GM23338 (cell line): Measurements from ENCODE around the gene NRXN2. TPM values are rescaled to one million over a fixed set of nuclear protein-coding genes. Genes with fewer than 3 reads are reported as not detected.
A peak's percentile ranks its signal among the peaks of the same experiment; 100 is the strongest.

Experiments
- ATAC-seq: fragments of 200-7000 bp; cut with Tn5 transposase; 3 replicates; pipeline ENCODE4 v1.9.1; 2020
- DNase-seq: peaks from one replicate; pipeline ENCODE4 v3.0.0-alpha.2; 2015; ENCODE audit warnings: low spot score
- H2AFZ ChIP-seq: fragments of 200-600 bp; sonication (generic); 2 replicates; pipeline ENCODE4 v1.8.0; 2016; ENCODE audit warnings: antibody characterized with exemption, mild to moderate bottlenecking, moderate library complexity
- H3F3A ChIP-seq: fragments of 200-600 bp; sonication (generic); replicated peaks from 2 replicates; pipeline ENCODE4 v1.8.0; 2017; ENCODE audit warnings: antibody characterized with exemption, mixed run types, low read depth
- H3K27ac ChIP-seq: fragments of 200-600 bp; sonication (generic); 2 replicates; pipeline ENCODE4 v1.6.1; 2016; ENCODE audit warnings: low read depth
- H3K27me3 ChIP-seq: fragments of 200-600 bp; sonication (generic); 2 replicates; pipeline ENCODE4 v1.8.0; 2016; ENCODE audit warnings: mild to moderate bottlenecking, mixed run types, moderate library complexity; ENCODE audit not compliant: insufficient read depth
- H3K36me3 ChIP-seq: fragments of 200-600 bp; sonication (generic); 2 replicates; pipeline ENCODE4 v1.8.0; 2016; ENCODE audit warnings: mild to moderate bottlenecking; ENCODE audit not compliant: insufficient read depth
- H3K4me1 ChIP-seq: fragments of 200-600 bp; sonication (generic); 2 replicates; pipeline ENCODE4 v1.8.0; 2016; ENCODE audit warnings: mild to moderate bottlenecking, moderate library complexity; ENCODE audit not compliant: insufficient read depth
- H3K4me2 ChIP-seq: fragments of 200-600 bp; sonication (generic); 2 replicates; pipeline ENCODE4 v1.7.1; 2017; ENCODE audit warnings: mixed run types
- H3K4me3 ChIP-seq: fragments of 200-600 bp; sonication (generic); 2 replicates; pipeline ENCODE4 v1.6.1; 2016; ENCODE audit warnings: mixed run types
- H3K79me2 ChIP-seq: fragments of 200-600 bp; sonication (generic); replicated peaks from 2 replicates; pipeline ENCODE4 v1.8.0; 2017; ENCODE audit warnings: mild to moderate bottlenecking; ENCODE audit not compliant: insufficient read depth
- H3K9me2 ChIP-seq: fragments of 200-600 bp; sonication (generic); 2 replicates; pipeline ENCODE4 v1.8.0; 2017; ENCODE audit not compliant: insufficient read depth
- H4K20me1 ChIP-seq: fragments of 200-600 bp; sonication (generic); replicated peaks from 2 replicates; pipeline ENCODE4 v1.8.0; 2017; ENCODE audit warnings: mild to moderate bottlenecking; ENCODE audit not compliant: insufficient read depth
- H3K27ac Mint-ChIP-seq: 2 replicates; pipeline ENCODE4 v1.8.0; 2020; ENCODE audit warnings: inconsistent platforms, mild to moderate bottlenecking, moderate library complexity, mixed read lengths
- H3K27me3 Mint-ChIP-seq: 3 replicates; pipeline ENCODE4 v1.8.0; 2022; ENCODE audit warnings: low read depth, mild to moderate bottlenecking, moderate library complexity, mixed read lengths, inconsistent platforms; ENCODE audit not compliant: insufficient read depth, poor library complexity
- H3K36me3 Mint-ChIP-seq: 3 replicates; pipeline ENCODE4 v1.8.0; 2021; ENCODE audit warnings: low read depth, mild to moderate bottlenecking, inconsistent platforms, moderate library complexity, mixed read lengths
- H3K4me1 Mint-ChIP-seq: 3 replicates; pipeline ENCODE4 v1.8.0; 2020; ENCODE audit warnings: mild to moderate bottlenecking, inconsistent platforms, mixed read lengths
- H3K4me3 Mint-ChIP-seq: 3 replicates; pipeline ENCODE4 v1.8.0; 2021; ENCODE audit warnings: moderate library complexity, mild to moderate bottlenecking, inconsistent platforms, mixed read lengths
- H3K9me3 Mint-ChIP-seq: 3 replicates; pipeline ENCODE4 v1.8.0; 2020; ENCODE audit warnings: moderate library complexity, mild to moderate bottlenecking, inconsistent platforms, mixed read lengths
- CREB1 ChIP-seq: fragments of 250-450 bp; sonication (Bioruptor Pico); IDR thresholded peaks from 2 replicates; pipeline ENCODE4 v1.5.0; 2020; ENCODE audit warnings: low read depth, mild to moderate bottlenecking, moderate library complexity
- EZH2 ChIP-seq: fragments of 200-600 bp; sonication (generic); IDR thresholded peaks from one replicate; pipeline ENCODE4 v1.8.0; 2017; ENCODE audit warnings: antibody characterized with exemption, mild to moderate bottlenecking, low read depth; ENCODE audit not compliant: unreplicated experiment
- EZH2phosphoT487 ChIP-seq: fragments of 200-600 bp; sonication (generic); IDR thresholded peaks from one replicate; pipeline ENCODE4 v1.8.1; 2018; ENCODE audit warnings: antibody characterized with exemption; ENCODE audit not compliant: unreplicated experiment
- JUNB ChIP-seq: IDR thresholded peaks from one replicate; pipeline ENCODE4 v1.6.1; 2016; ENCODE audit warnings: antibody characterized with exemption; ENCODE audit not compliant: unreplicated experiment
- NANOG ChIP-seq: IDR thresholded peaks from 2 replicates; pipeline ENCODE4 v1.6.1; 2016; ENCODE audit warnings: antibody characterized with exemption, borderline replicate concordance
- POLR2AphosphoS5 ChIP-seq: IDR thresholded peaks from 2 replicates; pipeline ENCODE4 v1.6.1; 2016; ENCODE audit warnings: antibody characterized with exemption, low read depth
- ZNF114 ChIP-seq: fragments of 250-450 bp; sonication (Bioruptor Pico); IDR thresholded peaks from 2 replicates; pipeline ENCODE4 v1.5.0; 2020; ENCODE audit warnings: mild to moderate bottlenecking, moderate library complexity
- ZNF331 ChIP-seq: fragments of 250-450 bp; sonication (Bioruptor Pico); IDR thresholded peaks from 2 replicates; pipeline ENCODE4 v1.5.0; 2020; ENCODE audit warnings: low read depth, mild to moderate bottlenecking, moderate library complexity
- polyA plus RNA-seq: library from polyadenylated mRNA; unstranded; fragments of >200 nt; fragmentation: Nextera tagmentation; extraction: Ambion mirVana; gene quantifications from 2 replicates; pipeline ENCODE4 v1.2.1, GENCODE V29; 2016
- total RNA-seq: library from RNA; depleted of rRNA; stranded (reverse); fragments of >200 nt; shearing (Covaris generic); gene quantifications from 2 replicates; pipeline ENCODE4 v1.2.3, GENCODE V29; 2014
- TF ChIP-seq, protein P1 (sequence below): IDR thresholded peaks from one replicate; pipeline ENCODE4 v1.6.1; 2018; ENCODE audit warnings: antibody characterized with exemption; ENCODE audit not compliant: unreplicated experiment
- TF ChIP-seq, protein P2 (sequence below): IDR thresholded peaks from 2 replicates; pipeline ENCODE4 v1.6.1; 2016; ENCODE audit warnings: antibody characterized with exemption
- TF ChIP-seq, protein P3 (sequence below), 2 experiments: fragments of 200-600 bp in 1 of 2; sonication (generic) in 1 of 2; conservative IDR thresholded peaks; 2 replicates each; pipeline versions ENCODE4 v1.5.1 to v1.6.1; 2016 to 2017; ENCODE audit warnings: antibody characterized with exemption in 2 of 2, low read depth in 2 of 2, mild to moderate bottlenecking in 2 of 2, moderate library complexity in 1 of 2

NRXN2 gene
- total and polyA plus RNA-seq, 2 experiments from 2014 or later, result 3.4 to 17.0 TPM

DNA sequence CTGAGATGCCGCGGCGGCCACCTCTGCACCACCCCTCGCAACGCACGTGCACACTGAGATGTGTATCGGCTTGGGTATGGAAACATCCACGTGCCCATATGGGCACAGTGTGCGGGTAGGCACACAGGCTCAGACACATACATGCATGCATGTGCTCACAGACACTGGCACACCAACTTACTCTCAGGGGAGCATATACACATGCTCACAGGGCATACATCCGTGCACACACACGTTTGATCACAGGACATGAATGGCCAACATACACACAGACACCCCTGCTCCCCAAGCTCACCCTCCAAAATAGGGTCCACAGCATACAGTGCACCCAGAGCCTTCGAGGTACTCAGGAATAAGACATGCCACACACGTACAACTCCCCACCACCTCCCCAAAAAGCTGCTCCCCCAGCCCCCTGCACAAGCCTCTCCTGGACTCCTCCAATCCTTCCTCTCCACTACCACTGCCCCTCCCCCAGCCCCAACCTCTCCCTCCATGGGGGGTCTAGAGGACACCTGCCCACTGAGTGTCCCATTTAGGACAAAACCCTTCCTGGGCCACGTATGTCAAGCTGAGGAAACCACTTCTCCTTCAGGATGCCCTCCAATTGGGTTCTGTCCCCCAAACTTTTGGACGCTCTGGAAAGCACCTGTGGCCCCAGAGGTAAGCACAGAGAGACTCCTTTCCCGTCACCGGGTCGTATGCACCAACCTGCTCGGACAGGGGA lies 78.9 kb downstream of the NRXN2 start (continued):
- TF ChIP-seq, protein P1, sequence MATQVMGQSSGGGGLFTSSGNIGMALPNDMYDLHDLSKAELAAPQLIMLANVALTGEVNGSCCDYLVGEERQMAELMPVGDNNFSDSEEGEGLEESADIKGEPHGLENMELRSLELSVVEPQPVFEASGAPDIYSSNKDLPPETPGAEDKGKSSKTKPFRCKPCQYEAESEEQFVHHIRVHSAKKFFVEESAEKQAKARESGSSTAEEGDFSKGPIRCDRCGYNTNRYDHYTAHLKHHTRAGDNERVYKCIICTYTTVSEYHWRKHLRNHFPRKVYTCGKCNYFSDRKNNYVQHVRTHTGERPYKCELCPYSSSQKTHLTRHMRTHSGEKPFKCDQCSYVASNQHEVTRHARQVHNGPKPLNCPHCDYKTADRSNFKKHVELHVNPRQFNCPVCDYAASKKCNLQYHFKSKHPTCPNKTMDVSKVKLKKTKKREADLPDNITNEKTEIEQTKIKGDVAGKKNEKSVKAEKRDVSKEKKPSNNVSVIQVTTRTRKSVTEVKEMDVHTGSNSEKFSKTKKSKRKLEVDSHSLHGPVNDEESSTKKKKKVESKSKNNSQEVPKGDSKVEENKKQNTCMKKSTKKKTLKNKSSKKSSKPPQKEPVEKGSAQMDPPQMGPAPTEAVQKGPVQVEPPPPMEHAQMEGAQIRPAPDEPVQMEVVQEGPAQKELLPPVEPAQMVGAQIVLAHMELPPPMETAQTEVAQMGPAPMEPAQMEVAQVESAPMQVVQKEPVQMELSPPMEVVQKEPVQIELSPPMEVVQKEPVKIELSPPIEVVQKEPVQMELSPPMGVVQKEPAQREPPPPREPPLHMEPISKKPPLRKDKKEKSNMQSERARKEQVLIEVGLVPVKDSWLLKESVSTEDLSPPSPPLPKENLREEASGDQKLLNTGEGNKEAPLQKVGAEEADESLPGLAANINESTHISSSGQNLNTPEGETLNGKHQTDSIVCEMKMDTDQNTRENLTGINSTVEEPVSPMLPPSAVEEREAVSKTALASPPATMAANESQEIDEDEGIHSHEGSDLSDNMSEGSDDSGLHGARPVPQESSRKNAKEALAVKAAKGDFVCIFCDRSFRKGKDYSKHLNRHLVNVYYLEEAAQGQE, result no peak
- TF ChIP-seq EZH2phosphoT487 (no peak), NANOG (no peak), CREB1 (CRISPR knock-in tag) (no peak)

DNA sequence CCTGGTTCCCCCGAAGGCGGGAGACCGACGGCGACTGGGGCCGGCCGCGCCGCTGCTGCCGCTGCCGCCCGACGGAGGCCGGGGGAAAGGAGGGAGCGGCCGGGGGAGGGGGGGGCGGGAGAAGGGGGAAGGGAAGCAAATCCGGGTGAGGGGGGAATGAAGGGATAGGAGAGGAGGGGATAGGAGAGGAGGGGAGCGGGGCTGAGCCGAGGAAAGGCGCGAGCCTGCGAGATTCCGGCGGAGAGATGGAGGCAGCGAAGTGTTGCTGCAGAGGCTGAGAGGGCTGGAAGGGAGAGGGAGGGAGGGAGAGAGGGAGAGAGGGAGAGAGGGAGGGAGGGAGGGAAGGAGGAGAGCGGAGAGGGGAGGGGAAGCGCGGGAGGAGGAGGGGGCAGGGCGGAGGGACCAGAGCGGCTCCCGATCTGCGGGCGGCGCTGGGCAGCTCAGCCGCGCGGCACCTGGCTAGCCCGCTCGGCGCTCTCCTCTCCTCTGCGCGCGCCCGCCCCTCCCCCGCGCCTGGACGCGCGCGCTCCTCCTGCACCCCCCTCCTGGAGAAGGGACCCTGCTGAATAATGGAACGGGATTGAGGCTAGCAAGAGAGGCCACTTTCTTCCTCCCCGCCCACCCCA lies 79.6 kb downstream of the NRXN2 start:
- Mint-ChIP-seq H3K4me1 (peaks cover 28% of the 10 kb centered on the region), H3K4me3 (peak overlapping the region; percentile 81), H3K27ac (no peak overlapping the region), H3K36me3 (no peaks in the 10 kb centered on the region), H3K27me3 (peaks cover 24% of the 10 kb centered on the region), H3K9me3 (no peaks in the 10 kb centered on the region)
- no peaks in the 10 kb centered on the region; the same call in 1 of the 2 replicates for H4K20me1 ChIP-seq
- no peak overlapping the region for H2AFZ ChIP-seq
- no peaks in the 10 kb centered on the region for H3K9me2 ChIP-seq
- H3K4me1 ChIP-seq, result peaks cover 25% of the 10 kb centered on the region
- no peaks in the 10 kb centered on the region for H3K79me2 ChIP-seq
- peaks cover 71% of the 10 kb centered on the region for H3K27me3 ChIP-seq
- no peaks in the 10 kb centered on the region for H3K36me3 ChIP-seq
- peak overlapping the region; percentile 90 for H3K4me2 ChIP-seq
- DNase-seq (peak; percentile 87), ATAC-seq (peak; percentile 61)
- H3K4me3 ChIP-seq, result peak overlapping the region; percentile 77
- H3K27ac ChIP-seq, result no peak overlapping the region
- 0 out of 2 replicates have a peak, but pooled peaks cover 3% of the 10 kb centered on the region for H3F3A ChIP-seq
- TF ChIP-seq EZH2phosphoT487, result no peak
- TF ChIP-seq JUNB, result no peak
- TF ChIP-seq, protein P2, sequence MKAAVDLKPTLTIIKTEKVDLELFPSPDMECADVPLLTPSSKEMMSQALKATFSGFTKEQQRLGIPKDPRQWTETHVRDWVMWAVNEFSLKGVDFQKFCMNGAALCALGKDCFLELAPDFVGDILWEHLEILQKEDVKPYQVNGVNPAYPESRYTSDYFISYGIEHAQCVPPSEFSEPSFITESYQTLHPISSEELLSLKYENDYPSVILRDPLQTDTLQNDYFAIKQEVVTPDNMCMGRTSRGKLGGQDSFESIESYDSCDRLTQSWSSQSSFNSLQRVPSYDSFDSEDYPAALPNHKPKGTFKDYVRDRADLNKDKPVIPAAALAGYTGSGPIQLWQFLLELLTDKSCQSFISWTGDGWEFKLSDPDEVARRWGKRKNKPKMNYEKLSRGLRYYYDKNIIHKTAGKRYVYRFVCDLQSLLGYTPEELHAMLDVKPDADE, result no peak
- no peak for TF ChIP-seq NANOG
- no peak for TF ChIP-seq ZNF331 (CRISPR knock-in tag)
- no peak for TF ChIP-seq CREB1 (CRISPR knock-in tag)
- TF ChIP-seq, protein P3, sequence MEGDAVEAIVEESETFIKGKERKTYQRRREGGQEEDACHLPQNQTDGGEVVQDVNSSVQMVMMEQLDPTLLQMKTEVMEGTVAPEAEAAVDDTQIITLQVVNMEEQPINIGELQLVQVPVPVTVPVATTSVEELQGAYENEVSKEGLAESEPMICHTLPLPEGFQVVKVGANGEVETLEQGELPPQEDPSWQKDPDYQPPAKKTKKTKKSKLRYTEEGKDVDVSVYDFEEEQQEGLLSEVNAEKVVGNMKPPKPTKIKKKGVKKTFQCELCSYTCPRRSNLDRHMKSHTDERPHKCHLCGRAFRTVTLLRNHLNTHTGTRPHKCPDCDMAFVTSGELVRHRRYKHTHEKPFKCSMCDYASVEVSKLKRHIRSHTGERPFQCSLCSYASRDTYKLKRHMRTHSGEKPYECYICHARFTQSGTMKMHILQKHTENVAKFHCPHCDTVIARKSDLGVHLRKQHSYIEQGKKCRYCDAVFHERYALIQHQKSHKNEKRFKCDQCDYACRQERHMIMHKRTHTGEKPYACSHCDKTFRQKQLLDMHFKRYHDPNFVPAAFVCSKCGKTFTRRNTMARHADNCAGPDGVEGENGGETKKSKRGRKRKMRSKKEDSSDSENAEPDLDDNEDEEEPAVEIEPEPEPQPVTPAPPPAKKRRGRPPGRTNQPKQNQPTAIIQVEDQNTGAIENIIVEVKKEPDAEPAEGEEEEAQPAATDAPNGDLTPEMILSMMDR (conservative IDR thresholded peaks at IDR 0.05; ENCODE audit: low read depth in 2 of 2), result no peak; a peak in 1 of 4 replicates
- TF ChIP-seq, protein P1, result no peak
- no peak for TF ChIP-seq POLR2AphosphoS5
- TF ChIP-seq ZNF114, result no peak
- no peak for TF ChIP-seq EZH2
